SK-N-SH (cell line): ENCODE measurements around the gene GPR42. TPM values are rescaled to one million over a fixed set of nuclear protein-coding genes. Genes with fewer than 3 reads are reported as not detected.
A peak's percentile ranks its signal among the peaks of the same experiment; 100 is the strongest.

Source experiments
- CTCF ChIA-PET: fragments of 300-600, 350-600 bp; formaldehyde crosslinking; extraction: SDS; loops from one replicate; lab custom pipeline; 2021; lab: Yijun Ruan, JAX
- POLR2A ChIA-PET: fragments of 350-600 bp; sonication (Branson Sonifier 250); formaldehyde crosslinking; extraction: SDS; loops from one replicate; lab custom pipeline; 2020; ENCODE audit warnings: antibody characterized with exemption, inconsistent platforms; lab: Yijun Ruan, JAX
- DNase-seq: peaks from one replicate; pipeline ENCODE4 v3.0.0; 2012
- H2AFZ ChIP-seq: fragments of 200-600 bp; sonication (generic); 2 replicates; pipeline ENCODE4 v1.8.1; 2016; ENCODE audit warnings: antibody characterized with exemption, mild to moderate bottlenecking, low read depth
- H3F3A ChIP-seq: fragments of 200-600 bp; sonication (generic); replicated peaks from 2 replicates; pipeline ENCODE3; 2016; ENCODE audit warnings: antibody characterized with exemption, mild to moderate bottlenecking; ENCODE audit not compliant: insufficient read depth
- H3K27ac ChIP-seq, 2 experiments: fragments of 200-500 bp in 1 of 2; fragments of 200-600 bp in 1 of 2; sonication (Bioruptor generic) in 1 of 2; sonication (generic), shearing (Covaris generic) in 1 of 2; 2 replicates each; pipeline versions ENCODE4 v1.5.1 to v1.6.1; 2014 to 2016; ENCODE audit warnings: low read depth in 2 of 2, inconsistent platforms in 1 of 2, low read length in 1 of 2, mild to moderate bottlenecking in 1 of 2, mixed read lengths in 1 of 2
- H3K27me3 ChIP-seq: fragments of 200-600 bp; sonication (generic), shearing (Covaris generic); 2 replicates; pipeline ENCODE4 v1.6.1; 2016; ENCODE audit warnings: mixed run types; ENCODE audit not compliant: insufficient read depth
- H3K36me3 ChIP-seq, 2 experiments: fragments of 200-500 bp in 1 of 2; fragments of 200-600 bp in 1 of 2; sonication (Bioruptor generic) in 1 of 2; sonication (generic) in 1 of 2; replicated peaks in 1 of 2; 2 replicates each; pipeline versions ENCODE3 to v1.5.1; 2014 to 2016; ENCODE audit warnings: low read length in 1 of 2, mild to moderate bottlenecking in 1 of 2; ENCODE audit not compliant: insufficient read depth in 2 of 2, control insufficient read depth in 1 of 2
- H3K4me1 ChIP-seq, 2 experiments: fragments of 200-500 bp in 1 of 2; fragments of 200-600 bp in 1 of 2; sonication (Bioruptor generic) in 1 of 2; sonication (generic), shearing (Covaris generic) in 1 of 2; 2 replicates each; pipeline versions ENCODE4 v1.5.1 to v1.6.1; 2014 to 2016; ENCODE audit warnings: low read depth in 1 of 2, low read length in 1 of 2, mixed run types in 1 of 2; ENCODE audit not compliant: insufficient read depth in 2 of 2, control insufficient read depth in 1 of 2
- H3K4me2 ChIP-seq: fragments of 200-600 bp; sonication (generic), shearing (Covaris generic); 2 replicates; pipeline ENCODE4 v1.6.1; 2017; ENCODE audit warnings: mixed run types
- H3K4me3 ChIP-seq, 2 experiments: fragments of 200-500 bp in 1 of 2; fragments of 200-600 bp in 1 of 2; sonication (Bioruptor generic) in 1 of 2; sonication (generic), shearing (Covaris generic) in 1 of 2; 2 replicates each; pipeline versions ENCODE4 v1.5.1 to v1.8.1; 2014 to 2016; ENCODE audit warnings: low read depth in 2 of 2, inconsistent platforms in 1 of 2, low read length in 1 of 2, mild to moderate bottlenecking in 1 of 2, mixed read lengths in 1 of 2, moderate library complexity in 1 of 2
- H3K79me2 ChIP-seq: fragments of 200-600 bp; sonication (generic); 2 replicates; pipeline ENCODE4 v1.8.1; 2017; ENCODE audit warnings: mild to moderate bottlenecking; ENCODE audit not compliant: insufficient read depth
- H3K9ac ChIP-seq: fragments of 200-600 bp; sonication (generic); 2 replicates; pipeline ENCODE4 v1.6.1; 2017; ENCODE audit warnings: mixed run types
- H3K9me2 ChIP-seq: fragments of 200-600 bp; sonication (generic); 2 replicates; pipeline ENCODE4 v1.6.1; 2017; ENCODE audit warnings: mixed run types
- H3K9me3 ChIP-seq: fragments of 200-600 bp; sonication (generic); 2 replicates; pipeline ENCODE4 v1.6.1; 2017; ENCODE audit warnings: mixed run types, mild to moderate bottlenecking, moderate library complexity
- H4K20me1 ChIP-seq: fragments of 200-600 bp; sonication (generic); 2 replicates; pipeline ENCODE4 v1.6.1; 2017; ENCODE audit warnings: mild to moderate bottlenecking, mixed run types; ENCODE audit not compliant: insufficient read depth
- EZH2phosphoT487 ChIP-seq: fragments of 200-600 bp; sonication (generic); IDR thresholded peaks from 2 replicates; pipeline ENCODE4 v1.6.1; 2017; ENCODE audit warnings: low read depth, mixed run types, mild to moderate bottlenecking, antibody characterized with exemption, moderate library complexity, borderline replicate concordance
- FOSL2 ChIP-seq: IDR thresholded peaks from 2 replicates; pipeline ENCODE4 v1.4.0; 2012; ENCODE audit warnings: low read depth, mild to moderate bottlenecking, moderate library complexity, borderline replicate concordance
- GATA2 ChIP-seq: sonication (generic); formaldehyde crosslinking; IDR thresholded peaks from 2 replicates; pipeline ENCODE4 v1.5.0; 2020; ENCODE audit warnings: mild to moderate bottlenecking, missing genetic modification reagents
- IRF3 ChIP-seq: fragments of 150-350 bp; IDR thresholded peaks from 2 replicates; pipeline ENCODE4 v1.6.1; 2016; ENCODE audit warnings: mild to moderate bottlenecking, low read depth, low read length
- JUND ChIP-seq: IDR thresholded peaks from 2 replicates; pipeline ENCODE4 v1.4.0; 2012
- PBX3 ChIP-seq: IDR thresholded peaks from 2 replicates; pipeline ENCODE4; 2012
- RFX5 ChIP-seq: IDR thresholded peaks from 2 replicates; pipeline ENCODE4 v1.6.1; 2012; ENCODE audit warnings: mild to moderate bottlenecking, improper control_type of control experiment, low read length
- USF2 ChIP-seq: fragments of 150-350 bp; IDR thresholded peaks from 2 replicates; pipeline ENCODE4 v1.6.1; 2017; ENCODE audit warnings: antibody characterized with exemption, low read length, low read depth, borderline replicate concordance
- WGBS: methylation state at CpG from one replicate; pipeline ENCODE4 v1.1.6; 2017; ENCODE audit warnings: low lambda C conversion rate; 5-methylcytosine and 5-hydroxymethylcytosine counted together
- polyA plus RNA-seq, 3 experiments: library from polyadenylated mRNA; depleted of rRNA; stranded (reverse); fragments of >200 nt; gene quantifications; 2 replicates each; pipeline ENCODE4 v1.2.3, GENCODE V29; 2012

GPR42 gene
- polyA plus RNA-seq, 1 of the 3 experiments (the other 2 are of a cell fraction): not detected

GRCh38 chr19:35395382-35396199 is 24.7 kb downstream of the GPR42 start:
- POLR2A ChIA-PET: no interaction called here
- TF ChIP-seq FOSL2 (no peak), EZH2phosphoT487 (no peak), JUND (no peak)
- 24% methylated on average over 17 of the region's 19 CpGs for WGBS

GRCh38 chr19:35396240-35396885 is 25.5 kb downstream of the GPR42 start:
- H3K9ac ChIP-seq: no peak overlapping the region
- H3F3A ChIP-seq: no peaks in the 10 kb centered on the region
- ChIA-PET CTCF (interaction anchor here (2.5 kb wide), 1 partner anchor 43 kb away, joined by 9 read pairs; no protein-coding TSS in a partner anchor), POLR2A (no interaction called here)
- WGBS: 55% methylated on average over 13 of the region's 14 CpGs
- no peaks in the 10 kb centered on the region; a peak in 1 of 4 replicates for H3K4me1 ChIP-seq
- no peaks in the 10 kb centered on the region for H3K79me2 ChIP-seq
- TF ChIP-seq FOSL2 (no peak), RFX5 (no peak), IRF3 (no peak), PBX3 (no peak), USF2 (no peak), GATA2 (CRISPR knock-in tag) (no peak)
- no peak overlapping the region for H2AFZ ChIP-seq
- H3K9me2 ChIP-seq: no peaks in the 10 kb centered on the region
- H3K27ac ChIP-seq: no peak overlapping the region
- H3K9me3 ChIP-seq: no peaks in the 10 kb centered on the region
- no peak for DNase-seq
- no peak overlapping the region for H3K4me3 ChIP-seq
- peaks cover 22% of the 10 kb centered on the region for H3K27me3 ChIP-seq
- H3K36me3 ChIP-seq: no peaks in the 10 kb centered on the region
- H4K20me1 ChIP-seq: no peaks in the 10 kb centered on the region
- H3K4me2 ChIP-seq: no peak overlapping the region

More at GRCh38 chr19:35395382-35396199, 24.7 kb downstream of the GPR42 start:
- Histone ChIP-seq H2AFZ (no peak overlapping the region), H3K4me3 (no peak overlapping the region), H3K27me3 (peaks cover 22% of the 10 kb centered on the region), H3K79me2 (no peaks in the 10 kb centered on the region), H4K20me1 (no peaks in the 10 kb centered on the region), H3K9ac (no peak overlapping the region), H3K4me1 (no peaks in the 10 kb centered on the region; a peak in 1 of 4 replicates), H3K27ac (no peak overlapping the region), H3K4me2 (no peak overlapping the region), H3F3A (no peaks in the 10 kb centered on the region), H3K9me3 (no peaks in the 10 kb centered on the region), H3K36me3 (no peaks in the 10 kb centered on the region), H3K9me2 (no peaks in the 10 kb centered on the region)
- CTCF ChIA-PET: interaction anchor here (2.5 kb wide), 1 partner anchor 43 kb away, joined by 9 read pairs; no protein-coding TSS in a partner anchor
- DNase-seq: peak; percentile 32
